GM12878 (cell line): ENCODE data around the gene HOXD9. TPM values are rescaled to one million over a fixed set of nuclear protein-coding genes. Genes with fewer than 3 reads are reported as not detected.

Source experiments
- ATAC-seq: fragments of 200-7000 bp; cut with Tn5 transposase; 3 replicates; pipeline ENCODE4 v1.9.1; 2020; ENCODE audit warnings: mild to moderate bottlenecking, moderate library complexity
- BruUV-seq: library from RNA; stranded (reverse); fragments of 400-500 nt; replicated peaks from 2 replicates; lab custom pipeline; 2021; lab: Mats Ljungman, UMichigan
- CTCF ChIA-PET: fragments of 300-600 bp; sonication (Branson Sonifier 250); formaldehyde crosslinking; extraction: SDS; loops from one replicate; lab custom pipeline; 2021; ENCODE audit warnings: inconsistent platforms; lab: Yijun Ruan, JAX
- POLR2A ChIA-PET: fragments of 350-600 bp; formaldehyde crosslinking; extraction: SDS; loops from one replicate; lab custom pipeline; 2021; ENCODE audit warnings: inconsistent platforms; lab: Charles Lee
- RAD21 ChIA-PET: fragments of 300-600 bp; sonication (Branson Sonifier 250); formaldehyde crosslinking; loops from one replicate; lab custom pipeline; 2023; ENCODE audit warnings: antibody characterized with exemption; ENCODE audit not compliant: unreplicated experiment; lab: Charles Lee
- SMC1A ChIA-PET: fragments of 300-600 bp; sonication (Branson Sonifier 250); formaldehyde crosslinking; loops from one replicate; lab custom pipeline; 2023; ENCODE audit not compliant: unreplicated experiment, uncharacterized antibody; lab: Charles Lee
- DNase-seq: peaks from one replicate; pipeline ENCODE4 v3.0.0-alpha.2; 2011; ENCODE audit warnings: low read depth, low spot score
- FAIRE-seq: peaks from 3 replicates; lab custom pipeline; 2011; peaks lifted over from hg19 to GRCh38; lab: Jason Lieb, UNC
- H2AFZ ChIP-seq: 2 replicates; pipeline ENCODE4 v1.6.0; 2011; ENCODE audit warnings: low read depth, low read length, control low read depth; ENCODE audit not compliant: control insufficient read depth
- H3K27ac ChIP-seq: 2 replicates; pipeline ENCODE4 v1.5.1; 2011; ENCODE audit warnings: control low read depth; ENCODE audit not compliant: control insufficient read depth, insufficient read depth
- H3K27me3 ChIP-seq, 2 experiments: replicated peaks in 1 of 2; 2 replicates each; pipeline versions ENCODE4 v1.6.0 to v1.6.1; 2011; ENCODE audit warnings: low read length in 1 of 2; ENCODE audit not compliant: control insufficient read depth in 2 of 2, insufficient read depth in 2 of 2
- H3K36me3 ChIP-seq, 2 experiments: 2 replicates each; pipeline ENCODE4 v1.5.1; 2011; ENCODE audit warnings: low read length in 1 of 2; ENCODE audit not compliant: control insufficient read depth in 2 of 2, insufficient read depth in 2 of 2
- H3K4me1 ChIP-seq: 2 replicates; pipeline ENCODE4 v1.6.1; 2011; ENCODE audit warnings: mild to moderate bottlenecking, low read length, moderate library complexity, mixed read lengths; ENCODE audit not compliant: control insufficient read depth, insufficient read depth
- H3K4me2 ChIP-seq: 2 replicates; pipeline ENCODE4 v1.6.0; 2011; ENCODE audit warnings: control low read depth; ENCODE audit not compliant: control insufficient read depth, insufficient read depth
- H3K4me3 ChIP-seq: fragments of 200-600 bp; sonication (generic); 2 replicates; pipeline ENCODE4 v1.5.1; 2016
- H3K79me2 ChIP-seq: 2 replicates; pipeline ENCODE4 v1.6.0; 2011; ENCODE audit warnings: low read length; ENCODE audit not compliant: control insufficient read depth, insufficient read depth
- H3K9ac ChIP-seq: 2 replicates; pipeline ENCODE4 v1.8.0; 2011; ENCODE audit warnings: low read length, control low read depth, mixed read lengths; ENCODE audit not compliant: control insufficient read depth, insufficient read depth
- H3K9me3 ChIP-seq: replicated peaks from 3 replicates; pipeline ENCODE4 v1.5.1; 2011; ENCODE audit warnings: mild to moderate bottlenecking, low read length; ENCODE audit not compliant: control insufficient read depth, insufficient read depth
- H4K20me1 ChIP-seq: 2 replicates; pipeline ENCODE4 v1.6.0; 2011; ENCODE audit not compliant: control insufficient read depth, insufficient read depth
- ATF3 ChIP-seq: IDR thresholded peaks from 2 replicates; pipeline ENCODE4 v1.6.1; 2011; ENCODE audit warnings: low read depth, mild to moderate bottlenecking, low read length, moderate library complexity, borderline replicate concordance; ENCODE audit errors: extremely low read depth
- BMI1 ChIP-seq: fragments of 450-650 bp; IDR thresholded peaks from 2 replicates; pipeline ENCODE4 v1.6.1; 2016; ENCODE audit warnings: mild to moderate bottlenecking, moderate library complexity, borderline replicate concordance
- CBX3 ChIP-seq: fragments of 200-600 bp; sonication (generic); IDR thresholded peaks from 2 replicates; pipeline ENCODE4 v1.6.1; 2016; ENCODE audit warnings: low read depth, borderline replicate concordance
- CHD2 ChIP-seq: IDR thresholded peaks from 2 replicates; pipeline ENCODE4 v1.6.1; 2011; ENCODE audit warnings: low read depth, low read length, improper control_type of control experiment, borderline replicate concordance
- HDAC6 ChIP-seq: fragments of 200-600 bp; sonication (generic); IDR thresholded peaks from one replicate; pipeline ENCODE4 v1.8.0; 2017; ENCODE audit warnings: antibody characterized with exemption; ENCODE audit not compliant: unreplicated experiment
- MYC ChIP-seq: IDR thresholded peaks from 2 replicates; pipeline ENCODE4 v1.6.1; 2011; ENCODE audit warnings: mild to moderate bottlenecking, low read length, moderate library complexity, inconsistent platforms; ENCODE audit not compliant: insufficient read depth, insufficient replicate concordance, insufficient read length, severe bottlenecking
- NBN ChIP-seq: fragments of 450-650 bp; IDR thresholded peaks from 2 replicates; pipeline ENCODE4 v1.6.1; 2016
- NR2C1 ChIP-seq: fragments of 450-650 bp; IDR thresholded peaks from 2 replicates; pipeline ENCODE4 v1.6.1; 2017; ENCODE audit warnings: antibody characterized with exemption, mild to moderate bottlenecking, moderate library complexity
- PAX5 ChIP-seq: IDR thresholded peaks from 2 replicates; pipeline ENCODE4 v1.6.1; 2011; ENCODE audit warnings: low read depth, low read length, borderline replicate concordance
- RELB ChIP-seq: fragments of 450-650 bp; IDR thresholded peaks from 2 replicates; pipeline ENCODE4 v1.6.1; 2017; ENCODE audit warnings: low read depth, mild to moderate bottlenecking, moderate library complexity
- SIX5 ChIP-seq: IDR thresholded peaks from 2 replicates; pipeline ENCODE4 v1.6.1; 2011; ENCODE audit warnings: mild to moderate bottlenecking, low read depth, low read length, moderate library complexity; ENCODE audit not compliant: severe bottlenecking
- SKIL ChIP-seq: fragments of 450-650 bp; IDR thresholded peaks from 2 replicates; pipeline ENCODE4 v1.6.1; 2017; ENCODE audit warnings: mild to moderate bottlenecking, low read depth, inconsistent platforms; ENCODE audit not compliant: poor library complexity, severe bottlenecking
- USF2 ChIP-seq: IDR thresholded peaks from 2 replicates; pipeline ENCODE4 v1.6.1; 2011; ENCODE audit warnings: low read depth, low read length, improper control_type of control experiment, borderline replicate concordance
- ZBTB4 ChIP-seq: fragments of 450-650 bp; formaldehyde crosslinking; IDR thresholded peaks from 2 replicates; pipeline ENCODE4 v1.4.0; 2022; ENCODE audit warnings: mild to moderate bottlenecking, moderate library complexity
- WGBS: methylation state at CpG from one replicate; pipeline ENCODE4 v1.1.6; 2016; ENCODE audit warnings: low lambda C conversion rate; ENCODE audit not compliant: insufficient replicate concordance, insufficient coverage; ENCODE audit errors: missing lambda C conversion rate; 5-methylcytosine and 5-hydroxymethylcytosine counted together
- in situ Hi-C: fragments of 300-500 bp; cut with MboI; formaldehyde crosslinking; loops from 9 replicates; pipeline ENCODE4 v1.14.3; 2018; ENCODE audit warnings: mixed read lengths
- intact Hi-C: fragments of 100-400 bp; cut with micrococcal nuclease; formaldehyde crosslinking; loops from one replicate; pipeline ENCODE4 v1.14.2; 2022; ENCODE audit not compliant: unreplicated experiment
- polyA plus RNA-seq, 11 experiments: library from polyadenylated mRNA; depleted of rRNA in 4 of 11; unstranded in 6 of 11; stranded (reverse) in 5 of 11; fragments of >200 nt; fragmentation: Nextera tagmentation in 4 of 11; fragmentation: Illumina TruSeq in 1 of 11; extraction: Ambion mirVana in 4 of 11; extraction: Trizol in 1 of 11; gene quantifications; 1 replicate in 1 of 11; 2 replicates in 10 of 11; pipeline versions ENCODE4 v1.2.1 to v1.2.3, GENCODE V29; 2011 to 2016; ENCODE audit warnings: inconsistent platforms in 2 of 11, missing spikeins in 2 of 11, low read depth in 1 of 11
- total RNA-seq, 4 experiments: library from RNA; depleted of rRNA in 3 of 4; stranded (reverse); fragments of >200 nt in 3 of 4; fragmentation: Illumina TruSeq in 1 of 4; extraction: Trizol in 1 of 4; gene quantifications; 2 replicates each; pipeline versions ENCODE4 v1.2.1 to v1.2.3, GENCODE V29; 2013 to 2021

Gene HOXD9
- total and polyA plus RNA-seq, 10 of the 15 experiments (the other 5 are each of a cell fraction or from before 2014, with no cell fraction given), result not detected

GRCh38 chr2:176166272-176166671, 43.8 kb downstream of the HOXD9 start:
- intact Hi-C loops, result no loop called here
- ChIA-PET CTCF (interaction anchor here (0.6 kb wide), 1 partner anchor 865 kb away, joined by 4 read pairs; no protein-coding TSS in a partner anchor), RAD21 (interaction anchor here (1.4 kb wide), 1 partner anchor 289 kb away, joined by 3 read pairs; no protein-coding TSS in a partner anchor), SMC1A (interaction anchor here (1.0 to 1.3 kb wide), 2 partner anchors 388 to 484 kb away, joined by 3 to 4 read pairs; no protein-coding TSS in a partner anchor), POLR2A (no interaction called here)
- H3K79me2 ChIP-seq, result no peaks in the 10 kb centered on the region
- H3K36me3 ChIP-seq, result no peaks in the 10 kb centered on the region; a peak in 1 of 4 replicates
- peaks cover 18 to 22% of the 10 kb centered on the region in 2 experiments for H3K27me3 ChIP-seq
- H3K27ac ChIP-seq, result no peak overlapping the region
- no peak overlapping the region for H3K4me3 ChIP-seq
- TF ChIP-seq RELB (no peak), CHD2 (no peak), PAX5 (no peak), SIX5 (no peak), NBN (no peak), ATF3 (no peak), USF2 (no peak), CBX3 (no peak), MYC (no peak), ZBTB4 (no peak), NR2C1 (no peak), SKIL (no peak), BMI1 (no peak), HDAC6 (no peak)
- DNase-seq (no peak), ATAC-seq (no peak), FAIRE-seq (no peak)
- H3K4me1 ChIP-seq, result no peaks in the 10 kb centered on the region
- no peak overlapping the region for H2AFZ ChIP-seq
- H3K9ac ChIP-seq, result no peak overlapping the region
- BruUV-seq, result no TSS peak
- in situ Hi-C loops, result no loop called here
- no peak overlapping the region for H3K4me2 ChIP-seq
- WGBS, result 0% methylated on average over 2 of the region's 2 CpGs
- H3K9me3 ChIP-seq, result peaks cover 2% of the 10 kb centered on the region; the same call in 2 of the 3 replicates
- H4K20me1 ChIP-seq, result no peaks in the 10 kb centered on the region
